Measurements from ENCODE around the gene PSD2.

DNA sequence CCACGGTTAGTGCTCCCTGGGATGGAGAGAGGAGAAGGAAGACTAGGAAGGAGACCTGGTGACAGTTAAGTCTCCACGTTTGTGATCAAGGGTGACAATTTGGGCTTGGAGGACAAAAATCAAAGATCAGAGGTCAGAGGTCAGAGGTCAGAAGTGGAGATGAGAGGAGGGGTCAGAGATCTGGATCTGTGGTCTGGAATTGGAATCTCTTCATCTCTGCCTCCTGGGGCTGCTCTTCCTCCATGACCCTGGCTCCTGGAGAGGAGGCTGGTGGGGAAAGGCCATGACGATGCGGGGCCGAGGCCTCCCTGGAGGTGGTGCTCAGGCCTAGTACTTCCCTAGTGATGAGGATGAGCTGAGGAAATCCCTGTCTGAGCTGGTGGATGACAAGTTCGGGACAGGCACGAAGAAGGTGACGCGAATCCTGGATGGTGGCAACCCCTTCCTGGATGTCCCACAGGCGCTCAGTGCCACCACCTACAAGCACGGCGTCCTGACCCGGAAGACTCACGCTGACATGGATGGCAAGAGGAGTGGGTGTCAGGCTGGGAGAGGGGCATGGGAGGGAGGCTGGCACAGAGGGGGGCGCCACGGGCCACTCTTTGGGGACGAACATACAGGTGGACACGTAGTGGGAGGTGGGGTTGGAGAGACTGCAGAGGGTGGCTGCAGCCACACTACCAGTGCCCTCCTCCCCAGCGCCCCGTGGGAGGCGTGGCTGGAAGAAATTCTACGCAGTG, 41.0 kb downstream of the PSD2 start:
- no peak for TF ChIP-seq CTCF (IDR thresholded peaks at IDR 0.05)
- TF ChIP-seq POLR2A (IDR thresholded peaks at IDR 0.05) = no peak
